Keratinocyte (primary cell): ENCODE measurements around the gene SSMEM1. TPM values are rescaled to one million over a fixed set of nuclear protein-coding genes. Genes with fewer than 3 reads are reported as not detected.

ENCODE experiments used
- polyA plus RNA-seq, 5 experiments: library from polyadenylated mRNA; depleted of rRNA in 3 of 5; stranded (reverse) in 3 of 5; stranded (forward) in 1 of 5; unstranded in 1 of 5; fragments of >200 nt; gene quantifications; 1 replicate in 1 of 5; 2 replicates in 3 of 5; 3 replicates in 1 of 5; pipeline versions ENCODE4 v1.2.1 to v1.2.3, GENCODE V29; 2011 to 2012; ENCODE audit warnings: missing spikeins in 2 of 5, low read depth in 1 of 5, low replicate concordance in 1 of 5

Gene SSMEM1
- polyA plus RNA-seq, 1 donor (not counting 4 experiments of a cell fraction or from before 2014, with no cell fraction given) = not detected

Other genes starting within 250 kb of the SSMEM1 start
- gene ZC3HC1, start 156.5 kb upstream of the SSMEM1 start, polyA plus RNA-seq = 16.6 to 23.7 TPM (median 20.3 TPM) in 3 replicates
- 17.3 to 22.7 TPM (median 20.3 TPM) in 3 replicates for gene KLHDC10, start 137.3 kb upstream of the SSMEM1 start, polyA plus RNA-seq
- gene TMEM209, start 2.5 kb upstream of the SSMEM1 start, polyA plus RNA-seq = 15.3 to 25.9 TPM (median 20.0 TPM) in 3 replicates
- gene CPA2, start 59.0 kb downstream of the SSMEM1 start, polyA plus RNA-seq = 0.33 to 0.41 TPM (median 0.36 TPM) in 3 replicates
- 248 to 423 TPM (median 276 TPM) in 3 replicates for gene CPA4, start 85.3 kb downstream of the SSMEM1 start, polyA plus RNA-seq
- 0.24 to 0.35 TPM (median 0.27 TPM) in 3 replicates for gene CPA5, start 137.0 kb downstream of the SSMEM1 start, polyA plus RNA-seq
- gene CPA1, start 172.6 kb downstream of the SSMEM1 start, polyA plus RNA-seq = not detected in 3 replicates
- 10.1 to 21.5 TPM (median 13.4 TPM) in 3 replicates for gene CEP41, start 233.2 kb downstream of the SSMEM1 start, polyA plus RNA-seq